ENCODE data around the gene NIPBL.
"Not testable (repeated sequence)": the region's sequence is repeated elsewhere in the genome, so short reads cannot be mapped to it uniquely, and the experiment has no call there.

Gene NIPBL, protein sequence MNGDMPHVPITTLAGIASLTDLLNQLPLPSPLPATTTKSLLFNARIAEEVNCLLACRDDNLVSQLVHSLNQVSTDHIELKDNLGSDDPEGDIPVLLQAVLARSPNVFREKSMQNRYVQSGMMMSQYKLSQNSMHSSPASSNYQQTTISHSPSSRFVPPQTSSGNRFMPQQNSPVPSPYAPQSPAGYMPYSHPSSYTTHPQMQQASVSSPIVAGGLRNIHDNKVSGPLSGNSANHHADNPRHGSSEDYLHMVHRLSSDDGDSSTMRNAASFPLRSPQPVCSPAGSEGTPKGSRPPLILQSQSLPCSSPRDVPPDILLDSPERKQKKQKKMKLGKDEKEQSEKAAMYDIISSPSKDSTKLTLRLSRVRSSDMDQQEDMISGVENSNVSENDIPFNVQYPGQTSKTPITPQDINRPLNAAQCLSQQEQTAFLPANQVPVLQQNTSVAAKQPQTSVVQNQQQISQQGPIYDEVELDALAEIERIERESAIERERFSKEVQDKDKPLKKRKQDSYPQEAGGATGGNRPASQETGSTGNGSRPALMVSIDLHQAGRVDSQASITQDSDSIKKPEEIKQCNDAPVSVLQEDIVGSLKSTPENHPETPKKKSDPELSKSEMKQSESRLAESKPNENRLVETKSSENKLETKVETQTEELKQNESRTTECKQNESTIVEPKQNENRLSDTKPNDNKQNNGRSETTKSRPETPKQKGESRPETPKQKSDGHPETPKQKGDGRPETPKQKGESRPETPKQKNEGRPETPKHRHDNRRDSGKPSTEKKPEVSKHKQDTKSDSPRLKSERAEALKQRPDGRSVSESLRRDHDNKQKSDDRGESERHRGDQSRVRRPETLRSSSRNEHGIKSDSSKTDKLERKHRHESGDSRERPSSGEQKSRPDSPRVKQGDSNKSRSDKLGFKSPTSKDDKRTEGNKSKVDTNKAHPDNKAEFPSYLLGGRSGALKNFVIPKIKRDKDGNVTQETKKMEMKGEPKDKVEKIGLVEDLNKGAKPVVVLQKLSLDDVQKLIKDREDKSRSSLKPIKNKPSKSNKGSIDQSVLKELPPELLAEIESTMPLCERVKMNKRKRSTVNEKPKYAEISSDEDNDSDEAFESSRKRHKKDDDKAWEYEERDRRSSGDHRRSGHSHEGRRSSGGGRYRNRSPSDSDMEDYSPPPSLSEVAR (N-terminal part only)

DNA sequence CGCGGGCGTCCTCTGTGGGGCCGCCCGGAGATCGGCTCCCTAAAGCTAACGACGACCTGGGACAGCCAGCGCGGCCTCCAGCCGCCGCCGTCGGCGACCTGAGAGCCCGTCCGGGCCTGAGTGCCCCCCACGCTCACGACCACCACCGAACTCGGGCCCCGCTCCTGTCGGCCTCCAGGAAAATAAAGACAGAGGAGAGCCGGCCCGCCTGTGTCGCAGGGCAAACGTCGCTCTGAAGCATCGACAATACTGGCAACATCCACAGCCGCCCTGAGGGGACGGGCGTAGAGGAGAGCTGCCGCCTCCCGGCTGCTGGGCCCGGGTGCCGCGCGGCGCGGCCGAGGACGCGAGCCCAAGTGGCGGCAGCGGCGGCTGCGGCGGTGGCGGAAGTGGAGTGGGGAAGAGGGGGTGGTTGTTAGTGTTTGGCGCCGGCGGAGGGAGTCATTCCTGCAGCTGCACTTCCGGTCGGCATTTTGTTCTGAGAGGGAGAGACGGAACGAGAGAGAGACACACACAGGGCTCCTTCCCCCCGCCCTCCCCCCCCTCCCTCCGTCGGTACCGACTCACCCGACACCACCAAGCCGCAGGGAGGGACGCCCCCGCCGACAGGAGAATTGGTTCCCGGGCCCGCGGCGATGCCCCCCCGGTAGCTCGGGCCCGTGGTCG is at the start of gene NIPBL:
NIPBL (plus strand) TSS at position 471 of the 666 bp plus-strand sequence. CDS start 76,928 bp downstream, outside the sequence.
- peak; percentile 90 for DNase-seq (ENCODE audit: low read depth)

DNA sequence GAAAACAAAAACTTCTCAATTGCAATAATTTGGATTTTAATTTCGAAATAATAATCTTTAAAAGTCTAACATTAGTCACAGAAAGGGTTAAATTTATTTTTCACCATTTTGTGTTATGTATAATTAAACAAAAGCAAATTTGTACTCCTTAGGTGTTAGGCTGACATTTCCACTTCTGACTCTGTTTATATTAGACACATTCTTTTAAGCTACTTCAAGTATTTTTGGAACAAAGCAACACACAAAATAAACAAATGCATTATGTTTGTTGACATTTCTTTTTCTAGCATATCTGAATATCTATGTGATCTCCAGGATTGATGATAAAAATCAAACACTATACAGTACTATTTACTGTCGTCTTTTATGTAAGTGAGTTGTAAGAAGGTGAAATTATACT is 44.3 kb upstream of the NIPBL start:
- no peak for DNase-seq (ENCODE audit: low read depth)

DNA sequence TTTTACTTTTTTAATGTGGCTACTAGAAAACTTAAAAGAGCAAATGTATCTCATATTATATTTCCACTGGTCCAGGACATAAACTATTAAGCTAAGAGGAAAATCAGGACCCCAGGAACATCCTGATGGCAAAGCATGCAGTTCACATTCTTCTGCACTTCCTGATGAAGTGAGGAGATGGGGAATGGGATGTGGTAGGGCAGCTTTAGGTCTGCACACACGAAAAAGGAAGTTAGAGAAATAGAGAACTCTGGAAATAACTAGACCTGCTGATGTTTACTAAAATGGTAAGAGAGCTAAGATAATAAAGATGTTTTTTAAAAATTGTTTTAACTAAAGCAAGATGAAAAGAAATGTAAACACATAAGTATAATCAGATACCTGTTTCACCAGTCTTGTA is 39.7 kb upstream of the NIPBL start:
- DNase-seq (ENCODE audit: low read depth), result no peak

DNA sequence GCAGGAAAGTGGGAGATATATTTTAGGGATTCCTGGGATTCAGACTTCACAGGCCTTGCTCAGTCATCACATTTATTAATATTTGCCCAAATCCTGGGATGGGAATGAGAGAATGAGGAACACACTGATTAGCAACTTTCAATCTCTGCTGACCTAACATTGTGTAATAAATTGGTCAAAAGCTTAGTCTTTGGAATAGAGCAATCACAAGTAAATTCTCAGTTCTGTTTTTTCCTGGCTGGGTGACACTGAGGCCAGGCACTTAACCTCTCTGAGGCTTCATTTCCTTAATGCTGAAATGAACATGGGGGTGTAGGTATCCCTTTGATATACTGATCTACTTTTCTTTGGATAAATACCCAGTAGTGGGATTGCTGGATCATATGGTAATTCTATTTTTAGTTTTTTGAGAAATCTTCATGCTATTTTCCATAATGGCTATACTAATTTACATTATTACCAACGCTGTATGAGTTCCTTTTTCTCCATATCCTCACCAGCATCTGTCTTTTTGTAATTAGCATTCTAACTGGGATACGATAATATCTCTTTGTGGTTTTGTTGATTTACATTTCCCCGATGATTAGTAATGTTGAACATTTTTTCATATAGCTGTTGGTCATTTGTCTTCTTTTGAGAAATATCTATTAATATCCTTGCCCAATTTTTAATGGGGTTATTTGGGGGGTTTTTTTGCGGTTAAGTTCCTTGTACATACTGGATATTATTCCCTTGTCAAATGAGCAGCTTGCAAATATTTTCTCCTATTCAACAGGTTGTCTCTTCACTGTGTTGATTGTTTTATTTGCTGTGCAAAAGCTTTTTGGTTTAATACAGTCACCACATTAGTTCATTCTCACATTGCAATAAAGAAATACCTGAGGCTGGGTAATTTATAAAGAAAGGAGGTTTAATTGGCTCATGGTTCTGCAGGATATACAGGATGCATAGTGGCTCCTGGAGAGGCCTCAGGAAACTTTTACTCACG is 36.8 kb upstream of the NIPBL start:
- DNase-seq (ENCODE audit: low read depth), result no peak

DNA sequence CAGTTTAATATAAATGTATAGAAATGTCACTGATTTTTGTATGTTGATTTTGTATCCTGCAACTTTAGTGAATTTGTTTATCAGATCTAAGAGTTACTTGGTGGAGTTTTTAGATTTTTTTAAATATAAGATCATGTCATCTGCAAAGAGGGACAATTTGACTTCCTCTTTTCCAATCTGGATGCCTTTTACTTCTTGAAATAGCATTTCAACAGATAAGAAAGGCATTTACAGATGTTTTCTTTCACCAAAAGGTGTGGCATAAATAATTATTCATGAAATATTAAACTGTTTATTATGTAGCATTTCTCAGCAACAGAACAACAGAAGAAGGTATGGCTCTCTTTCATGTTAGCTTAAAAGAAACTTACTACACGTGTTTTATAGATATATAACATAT is 34.9 kb upstream of the NIPBL start:
- DNase-seq (ENCODE audit: low read depth), result no peak

DNA sequence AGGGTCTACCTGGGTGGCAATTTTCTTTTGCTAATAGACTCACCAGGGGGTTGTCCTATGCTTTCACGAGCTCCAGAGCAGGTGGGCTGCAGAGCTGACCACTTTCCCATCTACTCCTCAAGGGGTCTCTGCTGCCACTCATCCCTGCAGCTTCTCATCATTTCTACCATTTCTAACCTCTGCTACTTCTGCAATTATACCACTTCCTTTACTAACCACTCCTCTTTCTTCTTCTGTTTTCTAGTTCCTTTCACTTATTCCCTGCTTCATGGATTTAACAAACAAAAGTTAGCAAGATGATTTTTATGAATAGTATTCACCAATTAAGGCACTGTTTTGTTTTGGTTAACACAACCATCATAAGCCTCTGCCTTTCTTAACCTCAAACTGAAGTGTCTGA is 34.5 kb upstream of the NIPBL start:
- DNase-seq (ENCODE audit: low read depth), result no peak

DNA sequence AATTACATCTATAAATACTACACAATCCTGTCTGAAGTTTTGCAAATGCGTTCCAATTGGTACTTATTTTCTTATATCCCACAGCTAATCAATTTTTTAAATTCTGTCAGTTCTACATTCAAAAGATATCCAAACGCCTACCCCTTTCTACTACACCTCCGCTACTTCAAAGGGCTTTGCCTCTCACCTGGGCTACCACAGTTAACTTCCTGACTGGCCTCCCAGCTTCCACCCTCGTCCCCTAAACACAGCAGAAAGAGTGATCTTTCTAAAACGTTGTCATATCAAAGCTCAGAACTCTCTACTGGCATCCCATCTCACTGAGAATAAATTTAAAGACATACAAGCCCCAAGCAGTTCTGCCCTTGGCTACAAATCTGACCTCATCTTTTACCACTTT is 32.3 kb upstream of the NIPBL start:
- DNase-seq (ENCODE audit: low read depth), result no peak

DNA sequence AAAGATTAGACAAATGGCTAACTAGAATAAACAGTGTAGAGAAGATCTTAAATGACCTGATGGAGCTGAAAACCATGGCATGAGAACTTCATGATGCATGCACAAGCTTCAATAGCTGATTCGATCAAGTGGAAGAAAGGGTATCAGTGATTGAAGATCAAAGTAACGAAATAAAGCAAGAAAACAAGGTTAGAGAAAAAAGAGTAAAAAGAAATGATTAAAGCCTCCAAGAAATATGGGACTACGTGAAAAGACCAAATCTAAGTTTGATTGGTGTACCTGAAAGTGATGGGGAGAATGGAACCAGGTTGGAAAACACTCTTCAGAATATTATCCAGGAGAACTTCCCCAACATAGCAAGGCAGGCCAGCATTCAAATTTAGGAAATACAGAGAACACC is 28.0 kb upstream of the NIPBL start:
- not testable (repeated sequence) for DNase-seq (ENCODE audit: low read depth)

DNA sequence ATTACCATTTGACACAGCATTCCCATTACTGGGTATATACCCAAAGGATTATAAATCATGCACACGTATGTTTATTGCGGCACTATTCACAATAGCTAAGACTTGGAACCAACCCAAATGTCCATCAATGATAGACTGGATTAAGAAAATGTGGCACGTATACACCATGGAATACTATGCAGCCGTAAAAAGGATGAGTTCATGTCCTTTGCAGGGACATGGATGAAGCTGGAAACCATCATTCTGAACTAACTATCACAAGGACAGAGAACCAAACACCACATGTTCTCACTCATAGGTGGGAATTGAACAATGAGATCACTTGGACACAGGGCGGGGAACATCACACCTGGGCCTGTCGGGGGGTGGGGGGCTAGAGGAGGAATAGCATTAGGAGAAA is 23.7 kb upstream of the NIPBL start:
- DNase-seq (ENCODE audit: low read depth), result not testable (repeated sequence)

DNA sequence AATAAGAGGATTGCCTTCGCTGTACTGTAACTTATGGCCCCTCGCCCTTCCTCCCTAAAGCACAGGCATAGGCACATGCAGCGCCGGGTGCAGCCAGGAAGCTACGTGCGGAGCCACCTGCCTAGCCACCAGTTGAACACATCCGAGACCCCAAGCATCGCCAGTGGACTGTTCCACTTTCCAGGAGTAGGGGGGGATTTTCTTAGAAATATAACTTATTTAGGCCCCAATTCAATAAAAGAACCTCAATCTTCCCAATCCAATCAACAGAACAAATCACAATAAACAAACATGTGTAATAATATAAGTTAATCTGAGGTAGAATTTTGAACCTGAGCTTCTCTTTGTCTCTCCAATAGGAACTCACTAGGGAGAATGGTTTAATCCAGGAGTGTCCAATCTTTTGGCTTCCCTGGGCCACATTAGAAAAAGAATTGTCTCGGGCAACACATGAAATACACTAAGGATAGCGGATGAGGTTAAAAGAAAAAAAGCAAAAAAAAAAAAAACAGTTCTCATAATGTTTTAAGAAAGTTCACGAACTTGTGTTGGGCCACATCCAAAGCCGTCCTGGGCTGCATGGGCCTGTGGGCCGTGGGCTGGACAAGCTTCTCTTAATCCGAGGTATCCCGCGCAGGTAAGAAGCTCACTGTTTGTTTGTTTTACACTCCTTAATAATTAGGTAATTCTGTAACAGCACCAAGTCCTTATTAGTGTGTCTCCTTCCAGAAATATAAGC is 22.0 kb upstream of the NIPBL start:
- DNase-seq (ENCODE audit: low read depth), result no peak

DNA sequence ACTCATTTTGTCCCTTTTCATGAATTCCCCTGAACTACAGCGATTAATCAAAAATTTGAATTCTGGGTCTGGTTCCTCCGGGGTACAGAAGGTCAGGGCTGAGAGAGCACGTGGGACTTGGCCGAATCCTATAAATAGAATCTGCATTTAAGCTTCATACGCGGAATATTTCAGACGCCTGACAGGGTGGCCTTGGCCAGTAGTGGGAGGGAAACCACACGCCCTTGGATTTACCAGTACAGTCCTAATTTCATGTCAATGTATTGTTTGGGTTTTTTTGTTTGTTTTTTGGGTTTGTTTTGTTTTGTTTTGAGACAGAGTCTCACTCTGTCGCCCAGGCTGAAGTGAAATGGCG is 21.5 kb upstream of the NIPBL start:
- no peak for DNase-seq (ENCODE audit: low read depth)

DNA sequence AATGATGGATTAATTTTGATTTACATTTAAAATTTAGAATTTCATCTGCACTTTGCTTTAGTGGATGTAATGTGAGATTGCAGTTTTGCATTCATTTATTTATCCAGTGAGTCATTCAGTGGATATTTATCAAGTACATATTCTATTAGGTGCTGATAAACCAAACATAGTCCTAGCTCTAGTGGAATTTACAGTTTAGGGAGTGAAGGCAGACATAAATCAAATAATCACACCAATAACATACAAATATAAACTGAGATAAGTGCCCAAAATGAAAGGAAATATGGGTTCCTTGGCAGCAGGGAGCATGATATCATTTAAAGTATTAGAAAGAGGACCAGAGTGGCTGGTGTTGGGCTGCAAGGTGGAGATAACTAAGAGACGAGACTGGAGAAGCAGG is 14.7 kb upstream of the NIPBL start:
- no peak for DNase-seq (ENCODE audit: low read depth)

DNA sequence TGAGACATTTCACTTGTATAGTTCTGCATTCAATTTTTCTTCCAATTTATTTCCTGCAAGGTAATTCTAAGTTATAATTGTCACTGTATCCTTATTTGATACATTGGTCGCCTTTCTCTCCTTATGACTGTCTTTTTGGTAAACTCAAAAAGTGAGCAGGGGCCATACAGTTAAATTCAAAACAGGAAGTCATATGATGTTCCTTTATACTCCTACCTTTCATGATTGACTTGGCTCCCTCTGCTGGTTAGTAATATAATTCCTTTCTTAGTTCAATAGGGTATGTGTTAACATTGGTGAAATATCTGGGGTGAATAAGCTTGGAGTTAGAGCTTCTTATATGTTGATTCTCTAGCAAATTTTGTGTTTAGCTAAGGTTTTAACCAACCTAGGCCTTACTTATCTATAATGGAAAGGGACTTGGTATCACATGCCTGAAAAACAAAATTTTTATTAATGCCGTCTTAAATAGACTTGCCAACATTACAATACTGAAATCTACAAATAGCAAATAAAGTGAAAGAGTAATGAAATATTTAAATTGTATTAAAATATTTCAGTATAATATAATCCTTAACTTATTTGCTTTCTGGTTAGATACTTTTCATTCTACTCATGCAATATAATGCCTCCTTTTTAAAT is 6.0 kb upstream of the NIPBL start:
- DNase-seq (ENCODE audit: low read depth), result peak; percentile 51

DNA sequence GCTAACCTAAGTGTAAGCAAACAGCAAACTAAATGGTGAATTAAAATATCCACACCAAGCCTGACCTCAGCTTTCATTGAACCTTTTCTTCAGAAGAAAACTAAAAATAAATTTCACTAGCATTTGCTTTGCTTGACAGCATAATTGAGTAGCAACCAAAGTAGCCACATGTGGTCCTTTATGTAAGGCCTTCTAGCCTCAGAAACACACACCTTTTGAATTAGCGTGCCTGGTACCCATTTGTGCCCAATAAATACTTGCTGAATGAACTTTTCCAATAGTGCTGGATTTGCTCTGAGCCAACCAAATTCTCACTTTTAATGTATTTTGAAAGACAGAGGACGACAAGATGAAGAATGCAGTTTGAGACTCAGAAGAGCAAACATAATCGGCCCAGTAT is 2.1 kb upstream of the NIPBL start:
- no peak for DNase-seq (ENCODE audit: low read depth)

DNA sequence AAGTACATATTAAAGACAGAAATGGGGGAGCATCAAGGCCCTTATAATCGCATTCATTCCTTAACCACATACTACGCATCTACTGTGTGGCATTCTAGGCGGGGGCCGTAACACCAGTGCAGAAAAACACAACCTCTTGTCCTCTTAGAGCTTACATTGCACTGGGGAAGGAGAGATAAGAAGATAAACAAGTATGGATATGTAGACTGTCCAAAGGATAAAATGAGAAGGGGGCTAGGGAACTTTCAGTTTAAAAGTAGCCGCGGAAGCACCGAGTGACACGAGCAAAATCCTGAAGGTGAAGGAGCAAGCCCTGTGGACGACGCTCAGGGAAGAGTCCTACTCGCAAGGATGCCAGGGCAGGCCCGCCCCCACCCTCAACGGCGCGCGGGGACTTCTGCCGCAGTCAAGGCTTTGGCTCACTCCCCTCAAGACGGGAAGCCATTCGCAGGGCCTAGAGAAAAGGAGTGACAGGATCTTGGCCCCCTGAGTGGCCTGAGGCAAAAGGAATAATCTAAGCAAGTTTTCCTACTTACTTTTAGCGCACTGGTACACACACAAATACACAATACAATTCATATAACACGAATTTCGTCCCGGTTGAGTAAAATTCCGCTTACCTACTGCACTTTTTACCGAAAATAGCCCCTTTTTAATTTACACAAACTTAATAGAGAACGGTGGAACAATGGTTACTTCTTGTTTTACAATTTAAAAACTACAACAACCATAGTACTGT is 1.3 kb upstream of the NIPBL start:
- DNase-seq (ENCODE audit: low read depth), result no peak

DNA sequence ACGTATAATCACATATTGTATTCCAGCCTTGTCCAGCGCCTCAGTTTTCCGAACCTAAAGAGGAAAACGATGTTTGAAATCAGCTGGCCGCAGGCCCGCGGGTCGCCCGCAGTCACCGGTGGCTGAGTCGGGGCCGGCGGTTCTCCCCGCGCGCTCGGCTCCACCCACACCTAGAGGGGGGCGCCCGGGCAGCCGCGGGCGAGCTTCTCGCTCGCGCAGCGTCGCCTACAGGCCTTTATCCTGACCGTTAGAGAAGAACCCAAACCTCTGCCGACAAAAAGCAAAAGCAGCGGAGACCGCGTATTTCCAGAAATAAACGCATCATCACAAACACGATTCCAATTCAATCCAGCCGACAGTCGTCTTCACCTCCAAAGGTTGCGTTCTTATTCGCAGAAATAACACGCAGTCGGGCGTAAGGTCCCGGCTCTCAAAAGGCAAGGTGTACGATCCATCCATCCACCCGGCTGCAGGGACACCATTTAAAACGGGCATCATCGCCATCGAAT is 725 bp upstream of the NIPBL start:
- DNase-seq (ENCODE audit: low read depth), result no peak

DNA sequence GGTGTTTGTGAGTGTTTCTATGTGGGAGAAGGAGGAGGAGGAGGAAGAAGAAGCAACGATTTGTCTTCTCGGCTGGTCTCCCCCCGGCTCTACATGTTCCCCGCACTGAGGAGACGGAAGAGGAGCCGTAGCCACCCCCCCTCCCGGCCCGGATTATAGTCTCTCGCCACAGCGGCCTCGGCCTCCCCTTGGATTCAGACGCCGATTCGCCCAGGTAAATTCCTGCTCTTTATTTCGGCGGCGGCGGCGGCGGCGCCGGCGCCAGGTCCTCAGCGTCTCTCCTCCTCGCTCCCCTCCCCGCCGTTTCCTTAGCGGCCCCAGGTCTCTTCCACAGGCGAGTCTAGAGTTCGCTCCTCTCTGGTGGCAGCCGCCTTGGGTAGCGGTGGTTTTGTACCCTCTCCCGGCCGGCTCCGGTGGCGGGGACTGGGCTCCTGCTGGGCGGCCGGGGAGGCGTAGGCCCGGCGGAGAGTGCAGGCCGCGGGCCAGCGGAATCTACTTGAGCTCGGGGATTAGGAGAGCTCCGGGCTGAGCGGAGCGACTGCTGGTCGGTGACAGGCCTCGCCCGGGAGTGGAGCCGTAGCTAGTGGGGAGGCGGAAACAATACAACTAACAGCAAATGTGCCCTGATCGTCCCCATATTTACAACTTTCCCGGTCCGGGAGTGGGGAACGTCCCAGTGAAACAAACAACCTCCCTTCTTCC is 547 bp downstream of the NIPBL start:
- DNase-seq (ENCODE audit: low read depth), result no peak
